Lower leg skin (tissue), 3 donors: Measurements from ENCODE around the gene SDK1.

Experiments used
- POLR2A ChIP-seq, 2 donors: fragments of 450-650 bp; IDR thresholded peaks; one replicate each; pipeline ENCODE4 v1.6.1; 2016 to 2017; ENCODE audit warnings: antibody characterized with exemption in 2 of 2, mild to moderate bottlenecking in 1 of 2, moderate library complexity in 1 of 2
- TF ChIP-seq, protein P1 (sequence below), 3 donors: fragments of 450-650 bp; IDR thresholded peaks; one replicate each; pipeline ENCODE4 v1.5.1; 2016; ENCODE audit warnings: antibody characterized with exemption in 3 of 3, mild to moderate bottlenecking in 3 of 3, moderate library complexity in 2 of 3

DNA sequence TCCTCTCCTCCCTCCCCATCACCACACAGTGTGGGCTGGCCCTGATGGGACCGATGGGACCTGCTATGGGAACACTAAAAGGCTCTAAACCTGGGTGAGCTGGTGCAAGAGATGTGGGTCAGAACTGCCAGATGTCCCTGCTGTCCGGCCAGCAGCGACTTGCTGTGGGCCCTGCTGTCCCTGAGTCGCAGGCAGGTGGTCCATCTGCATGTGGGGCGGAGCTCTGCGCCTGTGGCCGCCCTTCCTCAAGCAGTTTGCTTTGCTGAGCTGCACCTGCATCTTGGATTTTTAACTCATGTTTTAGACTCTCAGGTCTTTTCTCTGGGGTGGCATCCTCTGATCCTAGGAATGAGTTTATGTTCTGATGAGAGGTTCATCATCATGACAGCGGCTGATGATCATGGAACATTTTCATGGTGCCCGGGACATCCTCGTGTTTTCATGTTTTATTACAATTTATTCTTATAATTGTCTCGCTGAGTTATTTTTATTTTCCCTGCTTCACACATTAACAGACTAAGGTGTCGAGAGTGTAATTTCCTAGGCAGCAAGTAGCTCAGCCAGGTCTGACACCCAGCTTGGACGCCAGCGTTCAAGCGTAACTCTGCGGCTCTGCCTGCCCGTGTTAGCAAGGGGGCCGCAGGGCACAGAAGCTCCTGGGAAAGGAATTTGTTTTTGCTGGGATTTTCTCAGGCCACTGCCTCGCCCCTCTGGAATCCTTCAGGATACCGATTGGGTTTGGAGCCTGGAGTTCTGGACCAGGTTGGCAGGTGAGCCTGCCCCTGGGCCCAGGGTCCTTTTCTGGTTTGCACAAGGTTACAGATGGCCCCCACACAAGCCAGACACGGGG is 765.8 kb downstream of the SDK1 start:
- TF ChIP-seq, protein P1, sequence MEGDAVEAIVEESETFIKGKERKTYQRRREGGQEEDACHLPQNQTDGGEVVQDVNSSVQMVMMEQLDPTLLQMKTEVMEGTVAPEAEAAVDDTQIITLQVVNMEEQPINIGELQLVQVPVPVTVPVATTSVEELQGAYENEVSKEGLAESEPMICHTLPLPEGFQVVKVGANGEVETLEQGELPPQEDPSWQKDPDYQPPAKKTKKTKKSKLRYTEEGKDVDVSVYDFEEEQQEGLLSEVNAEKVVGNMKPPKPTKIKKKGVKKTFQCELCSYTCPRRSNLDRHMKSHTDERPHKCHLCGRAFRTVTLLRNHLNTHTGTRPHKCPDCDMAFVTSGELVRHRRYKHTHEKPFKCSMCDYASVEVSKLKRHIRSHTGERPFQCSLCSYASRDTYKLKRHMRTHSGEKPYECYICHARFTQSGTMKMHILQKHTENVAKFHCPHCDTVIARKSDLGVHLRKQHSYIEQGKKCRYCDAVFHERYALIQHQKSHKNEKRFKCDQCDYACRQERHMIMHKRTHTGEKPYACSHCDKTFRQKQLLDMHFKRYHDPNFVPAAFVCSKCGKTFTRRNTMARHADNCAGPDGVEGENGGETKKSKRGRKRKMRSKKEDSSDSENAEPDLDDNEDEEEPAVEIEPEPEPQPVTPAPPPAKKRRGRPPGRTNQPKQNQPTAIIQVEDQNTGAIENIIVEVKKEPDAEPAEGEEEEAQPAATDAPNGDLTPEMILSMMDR (IDR thresholded peaks at IDR 0.05): no peak
- no peak for TF ChIP-seq POLR2A (IDR thresholded peaks at IDR 0.05)
